ENCODE data around the gene SLC35F2.
A peak's percentile ranks its signal among the peaks of the same experiment; 100 is the strongest.

The SLC35F2 gene

GRCh38 chr11:107824668-107825369, 33.8 kb downstream of the SLC35F2 start:
- H3K4me1 Mint-ChIP-seq: no peaks in the 10 kb centered on the region
- H3K27me3 Mint-ChIP-seq: no peaks in the 10 kb centered on the region
- CTCF ChIA-PET: no interaction called here
- peaks cover 2% of the 10 kb centered on the region for H3K36me3 Mint-ChIP-seq
- no peak overlapping the region for H3K27ac Mint-ChIP-seq
- no peak overlapping the region for H3K4me3 Mint-ChIP-seq
- no peaks in the 10 kb centered on the region for H3K9me3 Mint-ChIP-seq
- no peak for DNase-seq

- DNase-seq: no peak
- CTCF ChIA-PET: interaction anchor here (1.0 to 1.2 kb wide), 2 partner anchors 14 to 28 kb away, joined by 3 to 4 read pairs; no protein-coding TSS in a partner anchor
- Mint-ChIP-seq H3K4me1 (no peaks in the 10 kb centered on the region), H3K36me3 (no peaks in the 10 kb centered on the region), H3K27me3 (no peaks in the 10 kb centered on the region), H3K27ac (no peak overlapping the region), H3K9me3 (no peaks in the 10 kb centered on the region), H3K4me3 (no peak overlapping the region)
These were observed 37.2 kb downstream of the SLC35F2 start for GRCh38 chr11:107821199-107821927.

GRCh38 chr11:107819361-107820014, 39.1 kb downstream of the SLC35F2 start:
- no peaks in the 10 kb centered on the region for H3K9me3 Mint-ChIP-seq
- no peaks in the 10 kb centered on the region for H3K36me3 Mint-ChIP-seq
- H3K27ac Mint-ChIP-seq: no peak overlapping the region
- no peaks in the 10 kb centered on the region for H3K27me3 Mint-ChIP-seq
- DNase-seq: no peak
- H3K4me3 Mint-ChIP-seq: no peak overlapping the region
- H3K4me1 Mint-ChIP-seq: no peaks in the 10 kb centered on the region
- CTCF ChIA-PET: no interaction called here

GRCh38 chr11:107818491-107818890, 40.1 kb downstream of the SLC35F2 start:
- CTCF ChIA-PET: no interaction called here

GRCh38 chr11:107816028-107816427, 42.6 kb downstream of the SLC35F2 start:
- no peaks in the 10 kb centered on the region for H3K9me3 Mint-ChIP-seq
- no peaks in the 10 kb centered on the region for H3K4me1 Mint-ChIP-seq
- DNase-seq: no peak
- no peaks in the 10 kb centered on the region for H3K36me3 Mint-ChIP-seq
- H3K4me3 Mint-ChIP-seq: no peak overlapping the region
- CTCF ChIA-PET: no interaction called here
- H3K27me3 Mint-ChIP-seq: no peaks in the 10 kb centered on the region
- no peak overlapping the region for H3K27ac Mint-ChIP-seq

More at GRCh38 chr11:107818491-107818890, 40.1 kb downstream of the SLC35F2 start:
- H3K4me3 Mint-ChIP-seq: no peak overlapping the region
- no peaks in the 10 kb centered on the region for H3K36me3 Mint-ChIP-seq
- H3K9me3 Mint-ChIP-seq: no peaks in the 10 kb centered on the region
- no peaks in the 10 kb centered on the region for H3K27me3 Mint-ChIP-seq
- H3K4me1 Mint-ChIP-seq: no peaks in the 10 kb centered on the region
- no peak overlapping the region for H3K27ac Mint-ChIP-seq
- DNase-seq: no peak

GRCh38 chr11:107810875-107811274, 47.7 kb downstream of the SLC35F2 start:
- H3K27ac Mint-ChIP-seq: no peak overlapping the region
- H3K9me3 Mint-ChIP-seq: no peaks in the 10 kb centered on the region
- DNase-seq: no peak
- H3K4me1 Mint-ChIP-seq: no peaks in the 10 kb centered on the region
- no peaks in the 10 kb centered on the region for H3K27me3 Mint-ChIP-seq
- no peak overlapping the region for H3K4me3 Mint-ChIP-seq
- CTCF ChIA-PET: no interaction called here
- peaks cover 3% of the 10 kb centered on the region for H3K36me3 Mint-ChIP-seq

- Mint-ChIP-seq H3K27me3 (no peaks in the 10 kb centered on the region), H3K36me3 (peaks cover 7% of the 10 kb centered on the region), H3K4me3 (no peak overlapping the region), H3K27ac (no peak overlapping the region), H3K9me3 (no peaks in the 10 kb centered on the region), H3K4me1 (no peaks in the 10 kb centered on the region)
- DNase-seq: no peak
- CTCF ChIA-PET: no interaction called here
These were observed 50.1 kb downstream of the SLC35F2 start for GRCh38 chr11:107808521-107808920.

- Mint-ChIP-seq H3K4me1 (no peaks in the 10 kb centered on the region), H3K36me3 (peaks cover 8% of the 10 kb centered on the region), H3K4me3 (no peak overlapping the region), H3K27me3 (no peaks in the 10 kb centered on the region), H3K27ac (peak overlapping the region; percentile 75), H3K9me3 (no peaks in the 10 kb centered on the region)
- no peak for DNase-seq
- CTCF ChIA-PET: no interaction called here
These were observed 53.6 kb downstream of the SLC35F2 start for GRCh38 chr11:107804971-107805370.

GRCh38 chr11:107804211-107804610, 54.4 kb downstream of the SLC35F2 start:
- H3K9me3 Mint-ChIP-seq: no peaks in the 10 kb centered on the region

GRCh38 chr11:107801641-107802040, 56.9 kb downstream of the SLC35F2 start:
- no peaks in the 10 kb centered on the region for H3K4me1 Mint-ChIP-seq
- CTCF ChIA-PET: interaction anchor here (0.6 kb wide), 1 partner anchor 9 kb away, joined by 3 read pairs; no protein-coding TSS in a partner anchor
- no peaks in the 10 kb centered on the region for H3K9me3 Mint-ChIP-seq
- H3K36me3 Mint-ChIP-seq: peaks cover 10% of the 10 kb centered on the region
- DNase-seq: no peak
- H3K4me3 Mint-ChIP-seq: no peak overlapping the region
- H3K27me3 Mint-ChIP-seq: no peaks in the 10 kb centered on the region
- no peak overlapping the region for H3K27ac Mint-ChIP-seq

More at GRCh38 chr11:107804211-107804610, 54.4 kb downstream of the SLC35F2 start:
- Mint-ChIP-seq H3K27me3 (no peaks in the 10 kb centered on the region), H3K4me1 (no peaks in the 10 kb centered on the region), H3K36me3 (peaks cover 8% of the 10 kb centered on the region), H3K27ac (no peak overlapping the region), H3K4me3 (no peak overlapping the region)
- CTCF ChIA-PET: no interaction called here
- no peak for DNase-seq

- no peak overlapping the region for H3K4me3 Mint-ChIP-seq
- H3K27ac Mint-ChIP-seq: no peak overlapping the region
- no peaks in the 10 kb centered on the region for H3K4me1 Mint-ChIP-seq
- peak; percentile 74 for DNase-seq
- peaks cover 13% of the 10 kb centered on the region for H3K36me3 Mint-ChIP-seq
- no peaks in the 10 kb centered on the region for H3K27me3 Mint-ChIP-seq
- CTCF ChIA-PET: interaction anchor here (1.0 to 2.7 kb wide), 2 partner anchors 8 to 59 kb away, joined by 3 to 13 read pairs; no protein-coding TSS in a partner anchor
- peaks cover 4% of the 10 kb centered on the region for H3K9me3 Mint-ChIP-seq
These were observed 59.2 kb downstream of the SLC35F2 start for GRCh38 chr11:107799218-107799859.

GRCh38 chr11:107792049-107792443, 66.5 kb downstream of the SLC35F2 start:
- no peak overlapping the region for H3K4me3 Mint-ChIP-seq
- H3K4me1 Mint-ChIP-seq: peaks cover 22% of the 10 kb centered on the region
- H3K36me3 Mint-ChIP-seq: peaks cover 19% of the 10 kb centered on the region
- H3K27me3 Mint-ChIP-seq: no peaks in the 10 kb centered on the region
- no peak for DNase-seq
- H3K27ac Mint-ChIP-seq: no peak overlapping the region
- peaks cover 4% of the 10 kb centered on the region for H3K9me3 Mint-ChIP-seq
- CTCF ChIA-PET: no interaction called here

- H3K36me3 Mint-ChIP-seq: peaks cover 19% of the 10 kb centered on the region
- CTCF ChIA-PET: interaction anchor here (1.0 to 1.2 kb wide), 2 partner anchors 9 to 20 kb away, joined by 3 read pairs; no protein-coding TSS in a partner anchor
- H3K9me3 Mint-ChIP-seq: peaks cover 4% of the 10 kb centered on the region
- H3K27ac Mint-ChIP-seq: no peak overlapping the region
- H3K4me1 Mint-ChIP-seq: peaks cover 22% of the 10 kb centered on the region
- H3K27me3 Mint-ChIP-seq: no peaks in the 10 kb centered on the region
- H3K4me3 Mint-ChIP-seq: no peak overlapping the region
- DNase-seq: no peak
These were observed 67.1 kb downstream of the SLC35F2 start for GRCh38 chr11:107791343-107792048.

- H3K36me3 Mint-ChIP-seq: peaks cover 11% of the 10 kb centered on the region
- CTCF ChIA-PET: no interaction called here
These were observed 68.8 kb downstream of the SLC35F2 start for GRCh38 chr11:107789767-107790166.

More at GRCh38 chr11:107789767-107790166, 68.8 kb downstream of the SLC35F2 start:
- no peak for DNase-seq
- Mint-ChIP-seq H3K4me1 (peaks cover 22% of the 10 kb centered on the region), H3K27me3 (no peaks in the 10 kb centered on the region), H3K9me3 (peaks cover 2% of the 10 kb centered on the region), H3K4me3 (no peak overlapping the region), H3K27ac (no peak overlapping the region)

Data from activated naive CD4-positive, alpha-beta T cell treated with anti-CD3 and anti-CD28 coated beads, Interleukin-2, amount 10 ng/mL, durations not matched to agents 7 days and 5 days (primary cell).